ENCODE measurements around the gene GOT1.

The GOT1 gene

GRCh38 chr10:99395750-99396445 lies 34.5 kb downstream of the GOT1 start:
- DNase-seq (ENCODE audit: low spot score): peak; percentile 25

GRCh38 chr10:99394761-99395386 lies 35.5 kb downstream of the GOT1 start:
- peak; percentile 37 for DNase-seq (ENCODE audit: low spot score)

GRCh38 chr10:99394256-99394655 lies 36.2 kb downstream of the GOT1 start:
- no peak for DNase-seq (ENCODE audit: low spot score)

GRCh38 chr10:99393683-99394082 lies 36.7 kb downstream of the GOT1 start:
- no peak for DNase-seq (ENCODE audit: low spot score)

GRCh38 chr10:99393036-99393435 lies 37.4 kb downstream of the GOT1 start:
- DNase-seq (ENCODE audit: low spot score): peak; percentile 52

GRCh38 chr10:99391346-99391745 lies 39.1 kb downstream of the GOT1 start:
- DNase-seq (ENCODE audit: low spot score): no peak

GRCh38 chr10:99389729-99390480 lies 40.5 kb downstream of the GOT1 start:
- DNase-seq (ENCODE audit: low spot score): no peak

- no peak for DNase-seq (ENCODE audit: low spot score)
Observed at GRCh38 chr10:99387541-99387940, 42.9 kb downstream of the GOT1 start.

- no peak for DNase-seq (ENCODE audit: low spot score)
Observed at GRCh38 chr10:99387071-99387470, 43.4 kb downstream of the GOT1 start.

GRCh38 chr10:99382176-99382575 lies 48.2 kb downstream of the GOT1 start:
- no peak for DNase-seq (ENCODE audit: low spot score)

GRCh38 chr10:99375426-99375825 lies 55.0 kb downstream of the GOT1 start:
- DNase-seq (ENCODE audit: low spot score): no peak

GRCh38 chr10:99374972-99375371 lies 55.5 kb downstream of the GOT1 start:
- no peak for DNase-seq (ENCODE audit: low spot score)

GRCh38 chr10:99374526-99374925 lies 55.9 kb downstream of the GOT1 start:
- no peak for DNase-seq (ENCODE audit: low spot score)

GRCh38 chr10:99372546-99373271 lies 57.7 kb downstream of the GOT1 start:
- no peak for DNase-seq (ENCODE audit: low spot score)

- DNase-seq (ENCODE audit: low spot score): no peak
Observed at GRCh38 chr10:99370993-99371392, 59.4 kb downstream of the GOT1 start.

GRCh38 chr10:99369551-99369950 lies 60.9 kb downstream of the GOT1 start:
- DNase-seq (ENCODE audit: low spot score): no peak

GRCh38 chr10:99369126-99369525 lies 61.3 kb downstream of the GOT1 start:
- no peak for DNase-seq (ENCODE audit: low spot score)

- DNase-seq (ENCODE audit: low spot score): no peak
Observed at GRCh38 chr10:99368646-99369045, 61.8 kb downstream of the GOT1 start.

- no peak for DNase-seq (ENCODE audit: low spot score)
Observed at GRCh38 chr10:99366666-99367065, 63.8 kb downstream of the GOT1 start.

GRCh38 chr10:99365736-99366135 lies 64.7 kb downstream of the GOT1 start:
- DNase-seq (ENCODE audit: low spot score): no peak

- DNase-seq (ENCODE audit: low spot score): no peak
Observed at GRCh38 chr10:99365311-99365710, 65.1 kb downstream of the GOT1 start.

- no peak for DNase-seq (ENCODE audit: low spot score)
Observed at GRCh38 chr10:99364125-99364524, 66.3 kb downstream of the GOT1 start.

GRCh38 chr10:99360934-99361333 lies 69.5 kb downstream of the GOT1 start:
- DNase-seq (ENCODE audit: low spot score): no peak

Data from iPS-NIHi11 (cell line).